CD4-positive, alpha-beta T cell (primary cell): Measurements from ENCODE around the gene BIRC5. TPM values are rescaled to one million over a fixed set of nuclear protein-coding genes. Genes with fewer than 3 reads are reported as not detected.

ENCODE experiments used
- ATAC-seq: fragments of 200-7000 bp; cut with Tn5 transposase; one replicate; pipeline ENCODE4 v1.10.0; 2022; ENCODE audit warnings: mild to moderate bottlenecking; ENCODE audit not compliant: poor library complexity
- CTCF ChIA-PET: fragments of 350-600 bp; sonication (Branson Sonifier 250); formaldehyde crosslinking; loops from one replicate; lab custom pipeline; 2021; ENCODE audit warnings: antibody characterized with exemption, inconsistent platforms; lab: Charles Lee
- POLR2A ChIA-PET: fragments of 350-600 bp; sonication (Branson Sonifier 250); formaldehyde crosslinking; loops from one replicate; lab custom pipeline; 2021; ENCODE audit warnings: antibody characterized with exemption, inconsistent platforms; lab: Charles Lee
- DNase-seq, 14 experiments: peaks; one replicate each; pipeline ENCODE4 v3.0.0-alpha.2; 2013 to 2020; ENCODE audit warnings: mixed read lengths in 2 of 14
- H3K27ac ChIP-seq, 2 donors: one replicate each; pipeline versions ENCODE4 v1.5.1 to v1.7.0; 2013; ENCODE audit warnings: low read length in 2 of 2, low read depth in 1 of 2, mild to moderate bottlenecking in 1 of 2
- H3K27me3 ChIP-seq, 2 experiments: 1 replicate in 1 of 2; 2 replicates in 1 of 2; pipeline versions ENCODE4 v1.6.1 to v1.7.0; 2013; ENCODE audit warnings: low read length in 2 of 2, control low read depth in 1 of 2, mild to moderate bottlenecking in 1 of 2, moderate library complexity in 1 of 2; ENCODE audit not compliant: insufficient read depth in 2 of 2, control insufficient read depth in 1 of 2
- H3K36me3 ChIP-seq: one replicate; pipeline ENCODE4 v1.6.1; 2013; ENCODE audit warnings: low read length, control low read depth; ENCODE audit not compliant: insufficient read depth
- H3K4me1 ChIP-seq: one replicate; pipeline ENCODE4 v1.6.1; 2013; ENCODE audit warnings: low read length, control low read depth; ENCODE audit not compliant: insufficient read depth
- H3K4me3 ChIP-seq: one replicate; pipeline ENCODE4 v1.5.1; 2013; ENCODE audit warnings: mild to moderate bottlenecking, low read length, moderate library complexity
- H3K9me3 ChIP-seq, 2 experiments: 1 replicate in 1 of 2; 2 replicates in 1 of 2; pipeline versions ENCODE4 v1.6.1 to v1.7.0; 2013; ENCODE audit warnings: low read length in 2 of 2, mild to moderate bottlenecking in 2 of 2, control low read depth in 1 of 2, moderate library complexity in 1 of 2; ENCODE audit not compliant: control insufficient read depth in 1 of 2, insufficient read depth in 1 of 2
- H3K27ac Mint-ChIP-seq: one replicate; pipeline ENCODE4 v1.8.0; 2020; ENCODE audit warnings: mixed read lengths
- H3K27me3 Mint-ChIP-seq: one replicate; pipeline ENCODE4 v1.8.0; 2021; ENCODE audit warnings: mixed read lengths
- H3K36me3 Mint-ChIP-seq: one replicate; pipeline ENCODE4 v1.8.0; 2021; ENCODE audit warnings: low read depth, mixed read lengths
- H3K4me1 Mint-ChIP-seq: one replicate; pipeline ENCODE4 v1.8.0; 2021; ENCODE audit warnings: low read depth, mixed read lengths
- H3K4me3 Mint-ChIP-seq: one replicate; pipeline ENCODE4 v1.8.0; 2020; ENCODE audit warnings: mild to moderate bottlenecking, mixed read lengths
- H3K9me3 Mint-ChIP-seq: one replicate; pipeline ENCODE4 v1.8.0; 2020; ENCODE audit warnings: mixed read lengths
- intact Hi-C, 2 experiments: fragments of 100-400 bp; cut with DNase I in 1 of 2; cut with micrococcal nuclease in 1 of 2; formaldehyde crosslinking; loops; one replicate each; pipeline versions ENCODE4 v1.15.1 to v1.9.0; 2023 to 2025; cut with DNase I, micrococcal nuclease
- total RNA-seq, 174 experiments: library from RNA in 2 of 174; stranded (reverse) in 2 of 174; gene quantifications; one replicate each; pipeline ENCODE4 v1.2.3 and lab custom pipeline; 2021 to 2026
- TF ChIP-seq, protein P1 (sequence below): fragments of 200-600 bp; IDR thresholded peaks from one replicate; pipeline ENCODE4 v1.8.0; 2022; ENCODE audit warnings: antibody characterized with exemption, mild to moderate bottlenecking

Gene BIRC5
- total RNA-seq, 2 experiments from 2014 or later: 0.39 to 0.41 TPM

DNA sequence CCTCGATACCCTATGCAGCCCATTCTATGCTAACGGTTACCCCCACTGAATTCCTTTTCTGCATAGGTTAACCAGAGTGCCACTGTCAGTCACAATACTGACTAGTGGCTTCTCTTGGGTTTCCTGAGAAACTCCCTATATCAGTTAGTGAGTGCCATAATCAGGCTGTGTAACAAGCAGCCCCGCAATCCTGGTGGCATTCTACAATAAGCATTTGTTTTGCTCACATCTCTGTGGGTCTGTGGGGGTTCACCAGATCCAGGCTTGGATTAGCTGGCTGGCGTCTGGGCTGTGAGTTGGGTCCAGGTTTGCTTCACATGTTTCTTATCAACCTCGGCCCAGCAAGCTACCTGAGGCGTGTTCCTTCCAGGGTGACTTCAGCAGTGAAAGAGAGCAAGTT is 59.8 kb downstream of the BIRC5 start:
- Mint-ChIP-seq H3K27ac (peak overlapping the region; percentile 95), H3K4me3 (no peak overlapping the region), H3K4me1 (peaks cover 48% of the 10 kb centered on the region), H3K36me3 (no peaks in the 10 kb centered on the region), H3K27me3 (no peaks in the 10 kb centered on the region), H3K9me3 (no peaks in the 10 kb centered on the region)
- CTCF ChIA-PET: interaction anchor here (0.5 to 1.7 kb wide), 2 partner anchors 148 to 341 kb away, joined by 4 to 6 read pairs; no protein-coding TSS in a partner anchor
- no peaks in the 10 kb centered on the region for H3K36me3 ChIP-seq
- peak in 1 of 14 experiments; percentile 11 for DNase-seq
- H3K4me3 ChIP-seq: no peak overlapping the region
- H3K27ac ChIP-seq: no peak overlapping the region
- H3K4me1 ChIP-seq: peaks cover 63% of the 10 kb centered on the region
- no peaks in the 10 kb centered on the region for H3K9me3 ChIP-seq
- POLR2A ChIA-PET: no interaction called here
- ATAC-seq: no peak
- intact Hi-C loops: no loop called here
- TF ChIP-seq, protein P1, sequence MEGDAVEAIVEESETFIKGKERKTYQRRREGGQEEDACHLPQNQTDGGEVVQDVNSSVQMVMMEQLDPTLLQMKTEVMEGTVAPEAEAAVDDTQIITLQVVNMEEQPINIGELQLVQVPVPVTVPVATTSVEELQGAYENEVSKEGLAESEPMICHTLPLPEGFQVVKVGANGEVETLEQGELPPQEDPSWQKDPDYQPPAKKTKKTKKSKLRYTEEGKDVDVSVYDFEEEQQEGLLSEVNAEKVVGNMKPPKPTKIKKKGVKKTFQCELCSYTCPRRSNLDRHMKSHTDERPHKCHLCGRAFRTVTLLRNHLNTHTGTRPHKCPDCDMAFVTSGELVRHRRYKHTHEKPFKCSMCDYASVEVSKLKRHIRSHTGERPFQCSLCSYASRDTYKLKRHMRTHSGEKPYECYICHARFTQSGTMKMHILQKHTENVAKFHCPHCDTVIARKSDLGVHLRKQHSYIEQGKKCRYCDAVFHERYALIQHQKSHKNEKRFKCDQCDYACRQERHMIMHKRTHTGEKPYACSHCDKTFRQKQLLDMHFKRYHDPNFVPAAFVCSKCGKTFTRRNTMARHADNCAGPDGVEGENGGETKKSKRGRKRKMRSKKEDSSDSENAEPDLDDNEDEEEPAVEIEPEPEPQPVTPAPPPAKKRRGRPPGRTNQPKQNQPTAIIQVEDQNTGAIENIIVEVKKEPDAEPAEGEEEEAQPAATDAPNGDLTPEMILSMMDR: no peak
- no peaks in the 10 kb centered on the region for H3K27me3 ChIP-seq

Other genes with a start within 250 kb of the BIRC5 start
- 100 to 1,000 TPM; 645 to 659 TPM for gene TMC6, start 85.5 kb upstream of the BIRC5 start, total RNA-seq
- 100 to 1,000 TPM; 567 to 577 TPM for gene TMC8, start 83.5 kb upstream of the BIRC5 start, total RNA-seq
- not detected for gene C17orf99, start 67.9 kb upstream of the BIRC5 start, total RNA-seq
- gene SYNGR2, start 45.7 kb upstream of the BIRC5 start, total RNA-seq: 10 to 100 TPM; 34.9 to 41.3 TPM
- under 1 TPM; 0.78 to 0.88 TPM for gene TK1, start 27.2 kb upstream of the BIRC5 start, total RNA-seq
- gene AFMID, start 26.9 kb upstream of the BIRC5 start, total RNA-seq: under 1 TPM; 0.42 to 0.60 TPM
- gene TMEM235, start 17.4 kb downstream of the BIRC5 start, total RNA-seq: not detected
- gene SOCS3, start 145.8 kb downstream of the BIRC5 start, total RNA-seq: 100 to 1,000 TPM; 414 to 427 TPM
- gene PGS1, start 164.4 kb downstream of the BIRC5 start, total RNA-seq: 10 to 100 TPM; 40.9 to 45.3 TPM